OCI-LY1 (cell line): ENCODE measurements around the gene POLR2B.

Source experiments
- H2AFZ ChIP-seq: fragments of 200-600 bp; sonication (generic), shearing (Covaris generic); 2 replicates; pipeline ENCODE4 v1.6.0; 2014; ENCODE audit warnings: antibody characterized with exemption, mild to moderate bottlenecking, low read length
- H3F3A ChIP-seq: fragments of 200-600 bp; sonication (generic), shearing (Covaris generic); 2 replicates; pipeline ENCODE4 v1.6.0; 2014; ENCODE audit warnings: mild to moderate bottlenecking, antibody characterized with exemption, low read length, moderate library complexity; ENCODE audit not compliant: insufficient read depth
- H3K27ac ChIP-seq: fragments of 200-600 bp; sonication (generic); 2 replicates; pipeline ENCODE4 v1.5.1; 2014; ENCODE audit warnings: low read length, mixed run types, mild to moderate bottlenecking, low read depth; ENCODE audit not compliant: poor library complexity, severe bottlenecking
- H3K27me3 ChIP-seq: fragments of 200-600 bp; sonication (generic); 2 replicates; pipeline ENCODE4 v1.6.0; 2014; ENCODE audit warnings: antibody characterized with exemption, mild to moderate bottlenecking, low read length, moderate library complexity; ENCODE audit not compliant: insufficient read depth
- H3K36me3 ChIP-seq: fragments of 200-600 bp; sonication (generic); 2 replicates; pipeline ENCODE4 v1.6.1; 2014; ENCODE audit warnings: mild to moderate bottlenecking, antibody characterized with exemption, low read length, moderate library complexity, mixed read lengths; ENCODE audit not compliant: insufficient read depth
- H3K4me1 ChIP-seq: fragments of 200-600 bp; sonication (generic); 2 replicates; pipeline ENCODE4 v1.5.1; 2014; ENCODE audit warnings: mild to moderate bottlenecking, low read length, moderate library complexity; ENCODE audit not compliant: insufficient read depth, severe bottlenecking
- H3K4me2 ChIP-seq: fragments of 200-600 bp; sonication (generic), shearing (Covaris generic); 2 replicates; pipeline ENCODE4 v1.6.1; 2014; ENCODE audit warnings: low read length
- H3K4me3 ChIP-seq: fragments of 200-600 bp; sonication (generic); 2 replicates; pipeline ENCODE4 v1.5.1; 2014; ENCODE audit warnings: low read length, low read depth, mild to moderate bottlenecking, mixed read lengths; ENCODE audit not compliant: poor library complexity, severe bottlenecking
- H3K79me2 ChIP-seq: fragments of 200-600 bp; shearing (Covaris generic); 2 replicates; pipeline ENCODE4 v1.6.1; 2016; ENCODE audit warnings: mixed run types, low read length, mixed read lengths; ENCODE audit not compliant: insufficient read depth
- H3K9ac ChIP-seq: fragments of 200-600 bp; sonication (generic), shearing (Covaris generic); 2 replicates; pipeline ENCODE4 v1.6.1; 2014; ENCODE audit warnings: mild to moderate bottlenecking, low read length, mixed read lengths
- H3K9me2 ChIP-seq: fragments of 200-600 bp; sonication (generic), shearing (Covaris generic); 2 replicates; pipeline ENCODE4 v1.6.1; 2014; ENCODE audit warnings: low read depth, mild to moderate bottlenecking, low read length, mixed read lengths
- H3K9me3 ChIP-seq: fragments of 200-600 bp; shearing (Covaris generic); 2 replicates; pipeline ENCODE4 v1.6.1; 2014; ENCODE audit warnings: low read length, mixed read lengths
- H4K20me1 ChIP-seq: fragments of 200-600 bp; sonication (generic), shearing (Covaris generic); 2 replicates; pipeline ENCODE4 v1.6.0; 2016; ENCODE audit warnings: mild to moderate bottlenecking, low read length; ENCODE audit not compliant: insufficient read depth
- EZH2 ChIP-seq: fragments of 200-600 bp; sonication (generic), shearing (Covaris generic); IDR thresholded peaks from 2 replicates; pipeline ENCODE4 v1.8.0; 2017; ENCODE audit warnings: borderline replicate concordance, mixed run types, mild to moderate bottlenecking, antibody characterized with exemption, low read length, moderate library complexity, mixed read lengths
- TF ChIP-seq, protein P1 (sequence below): fragments of 200-600 bp; sonication (generic), shearing (Covaris generic); IDR thresholded peaks from 2 replicates; pipeline ENCODE4 v1.5.1; 2017; ENCODE audit warnings: mild to moderate bottlenecking, antibody characterized with exemption, low read length, moderate library complexity, mixed read lengths

Gene POLR2B

DNA sequence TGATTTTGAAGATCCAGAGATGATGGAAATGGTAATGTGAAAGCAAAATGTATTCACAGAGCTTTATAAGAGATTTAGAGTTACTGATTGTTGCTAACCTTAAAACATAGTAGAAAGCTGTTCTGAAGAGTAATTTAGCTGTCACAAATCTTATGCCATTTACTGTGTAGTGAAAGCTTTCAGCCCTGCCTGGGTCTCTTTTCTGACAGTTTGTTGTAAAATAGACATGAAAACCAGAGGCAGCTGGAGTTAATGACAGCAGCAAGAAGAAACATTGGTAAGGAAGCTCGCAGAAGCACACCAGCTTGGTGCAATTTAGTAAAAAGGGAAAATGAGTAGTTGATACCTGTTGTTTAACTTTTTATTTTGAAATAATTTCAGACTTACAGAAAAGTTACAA is 21.1 kb downstream of the POLR2B start:
- no peak for TF ChIP-seq EZH2
- TF ChIP-seq, protein P1, sequence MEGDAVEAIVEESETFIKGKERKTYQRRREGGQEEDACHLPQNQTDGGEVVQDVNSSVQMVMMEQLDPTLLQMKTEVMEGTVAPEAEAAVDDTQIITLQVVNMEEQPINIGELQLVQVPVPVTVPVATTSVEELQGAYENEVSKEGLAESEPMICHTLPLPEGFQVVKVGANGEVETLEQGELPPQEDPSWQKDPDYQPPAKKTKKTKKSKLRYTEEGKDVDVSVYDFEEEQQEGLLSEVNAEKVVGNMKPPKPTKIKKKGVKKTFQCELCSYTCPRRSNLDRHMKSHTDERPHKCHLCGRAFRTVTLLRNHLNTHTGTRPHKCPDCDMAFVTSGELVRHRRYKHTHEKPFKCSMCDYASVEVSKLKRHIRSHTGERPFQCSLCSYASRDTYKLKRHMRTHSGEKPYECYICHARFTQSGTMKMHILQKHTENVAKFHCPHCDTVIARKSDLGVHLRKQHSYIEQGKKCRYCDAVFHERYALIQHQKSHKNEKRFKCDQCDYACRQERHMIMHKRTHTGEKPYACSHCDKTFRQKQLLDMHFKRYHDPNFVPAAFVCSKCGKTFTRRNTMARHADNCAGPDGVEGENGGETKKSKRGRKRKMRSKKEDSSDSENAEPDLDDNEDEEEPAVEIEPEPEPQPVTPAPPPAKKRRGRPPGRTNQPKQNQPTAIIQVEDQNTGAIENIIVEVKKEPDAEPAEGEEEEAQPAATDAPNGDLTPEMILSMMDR: no peak
- Histone ChIP-seq H3K4me1 (no peaks in the 10 kb centered on the region), H3K79me2 (no peaks in the 10 kb centered on the region), H3K4me2 (no peak overlapping the region), H3K4me3 (no peak overlapping the region), H4K20me1 (no peaks in the 10 kb centered on the region), H3K27me3 (no peaks in the 10 kb centered on the region), H3K9me3 (no peaks in the 10 kb centered on the region), H3K9me2 (no peaks in the 10 kb centered on the region), H3F3A (no peaks in the 10 kb centered on the region), H3K27ac (no peak overlapping the region), H2AFZ (no peak overlapping the region), H3K9ac (no peak overlapping the region), H3K36me3 (peaks cover 86% of the 10 kb centered on the region)

DNA sequence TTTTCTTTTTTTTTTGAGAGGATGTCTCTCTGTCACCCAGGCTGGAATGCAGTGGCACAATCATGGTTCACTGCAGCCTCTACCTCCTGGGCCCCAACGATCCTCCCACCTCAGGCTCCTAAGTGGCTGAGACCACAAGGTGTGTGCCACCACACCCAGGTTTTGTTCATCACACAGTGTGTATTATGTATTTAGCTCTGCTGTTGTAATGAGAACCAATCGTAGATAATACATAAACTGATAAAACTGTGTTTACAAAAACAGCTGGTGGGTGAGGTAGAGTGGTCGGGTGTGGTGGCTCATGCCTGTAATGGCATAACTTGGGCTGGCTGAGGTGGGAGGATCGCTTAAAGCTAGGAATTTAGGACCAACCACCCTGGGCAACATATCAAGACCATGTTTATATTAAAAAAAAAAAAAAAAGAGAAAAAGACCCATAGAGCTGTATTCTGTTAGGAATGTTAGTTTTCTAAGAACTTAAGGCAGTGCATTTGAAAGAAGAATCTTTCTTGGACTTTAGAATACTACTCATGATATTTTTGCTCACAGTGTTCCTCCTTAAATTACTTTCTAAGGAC is 34.9 kb downstream of the POLR2B start:
- Histone ChIP-seq H3K9me2 (no peaks in the 10 kb centered on the region), H3K79me2 (no peaks in the 10 kb centered on the region), H3K9me3 (no peaks in the 10 kb centered on the region), H3K4me3 (no peak overlapping the region), H3K9ac (no peak overlapping the region), H3K4me2 (no peak overlapping the region), H3K27me3 (no peaks in the 10 kb centered on the region), H2AFZ (no peak overlapping the region), H3F3A (no peaks in the 10 kb centered on the region), H4K20me1 (no peaks in the 10 kb centered on the region), H3K4me1 (no peaks in the 10 kb centered on the region), H3K27ac (no peak overlapping the region), H3K36me3 (peaks cover 84% of the 10 kb centered on the region)
- TF ChIP-seq, protein P1: no peak
- no peak for TF ChIP-seq EZH2

DNA sequence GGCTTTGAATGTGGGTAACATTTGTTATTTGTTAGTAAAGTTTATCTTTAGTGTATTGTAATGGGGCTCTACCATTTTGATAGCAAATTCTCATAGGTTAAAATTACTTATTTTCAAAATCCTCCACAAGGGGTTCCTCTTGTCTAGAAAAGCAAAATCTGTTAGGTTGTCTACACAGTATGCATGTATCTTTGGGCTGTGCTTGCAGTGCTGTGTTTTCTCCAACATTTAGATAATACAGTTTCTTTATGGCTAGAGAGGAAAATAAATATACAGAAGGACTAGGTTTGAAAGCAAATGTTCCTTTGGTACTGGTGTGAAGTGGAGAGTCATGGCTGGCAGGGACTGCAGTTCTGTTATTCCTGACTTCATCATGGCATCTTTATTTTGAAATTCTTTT is 40.3 kb downstream of the POLR2B start:
- Histone ChIP-seq H3K4me1 (no peaks in the 10 kb centered on the region), H3K9me2 (no peaks in the 10 kb centered on the region), H3K9ac (no peak overlapping the region), H3F3A (no peaks in the 10 kb centered on the region), H3K4me2 (no peak overlapping the region), H3K9me3 (no peaks in the 10 kb centered on the region), H2AFZ (no peak overlapping the region), H3K79me2 (no peaks in the 10 kb centered on the region), H3K27me3 (no peaks in the 10 kb centered on the region), H3K36me3 (peaks cover 93% of the 10 kb centered on the region), H4K20me1 (no peaks in the 10 kb centered on the region), H3K27ac (no peak overlapping the region), H3K4me3 (no peak overlapping the region)
- TF ChIP-seq, protein P1: no peak
- no peak for TF ChIP-seq EZH2
